Mammary epithelial cell (primary cell): ENCODE measurements around the gene KRT85.

Experiments used
- CTCF ChIP-seq, 2 donors: IDR thresholded peaks in 1 of 2; conservative IDR thresholded peaks in 1 of 2; 2 replicates each; pipeline ENCODE4 v1.5.1; 2011 to 2012; ENCODE audit warnings: inconsistent platforms in 2 of 2, low read length in 2 of 2, mild to moderate bottlenecking in 2 of 2, control low read depth in 1 of 2, low read depth in 1 of 2; ENCODE audit not compliant: insufficient read depth in 1 of 2; ENCODE audit errors: extremely low read depth in 1 of 2
- EZH2 ChIP-seq: IDR thresholded peaks from 2 replicates; pipeline ENCODE4 v1.6.1; 2012; ENCODE audit warnings: low read length, inconsistent platforms, borderline replicate concordance

GRCh38 chr12:52358575-52359350, 8.5 kb downstream of the KRT85 start:
- TF ChIP-seq EZH2, result no peak
- TF ChIP-seq CTCF (conservative IDR thresholded peaks at IDR 0.05 in 1 of 2, IDR thresholded peaks at IDR 0.05 in 1 of 2; ENCODE audit: extremely low read depth in 1 of 2, insufficient read depth in 1 of 2, low read depth in 1 of 2, low read length in 2 of 2), result no peak
